GM21381 (cell line): ENCODE measurements around the gene ME3.

Experiments
- ATAC-seq: cut with Tn5 transposase; IDR thresholded peaks from one replicate; pipeline ENCODE4 v1.9.1; 2021; ENCODE audit warnings: mild to moderate bottlenecking, moderate library complexity; ENCODE audit not compliant: unreplicated experiment

The ME3 gene

DNA sequence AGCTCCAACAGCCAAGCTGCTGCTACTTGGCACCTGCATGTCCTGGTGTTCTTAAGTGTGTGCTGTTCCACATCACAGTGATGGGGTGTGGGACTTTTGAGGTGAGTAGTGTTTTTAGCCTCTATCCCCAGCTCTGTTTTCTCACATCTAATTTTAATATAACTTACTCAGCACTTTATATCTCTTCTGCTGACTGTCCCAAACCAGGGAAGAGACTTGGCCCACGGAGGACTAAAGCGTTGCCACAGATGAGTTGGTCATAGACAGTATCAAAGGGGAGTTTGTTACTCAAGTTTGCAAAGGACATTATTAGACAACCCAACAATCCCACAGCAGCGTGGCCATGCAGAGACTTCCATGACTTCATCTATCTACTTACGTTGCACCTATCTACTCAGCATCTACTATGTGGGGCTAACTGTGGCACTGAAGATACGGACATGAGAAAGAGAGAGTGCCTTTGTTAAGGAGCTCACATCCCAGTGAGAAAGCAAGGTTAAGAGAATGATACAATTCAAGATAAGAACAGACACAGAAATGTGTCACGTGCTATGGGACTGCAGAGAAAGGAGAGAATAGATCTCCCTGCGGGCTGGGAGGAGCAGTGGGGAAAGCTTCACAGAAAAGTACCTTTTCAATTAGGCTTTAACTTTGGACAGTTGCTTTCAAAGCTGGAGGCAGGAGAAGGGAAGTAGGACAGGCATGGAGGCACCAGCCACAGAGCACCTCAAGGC is 82.4 kb downstream of the ME3 start:
- no peak for ATAC-seq

DNA sequence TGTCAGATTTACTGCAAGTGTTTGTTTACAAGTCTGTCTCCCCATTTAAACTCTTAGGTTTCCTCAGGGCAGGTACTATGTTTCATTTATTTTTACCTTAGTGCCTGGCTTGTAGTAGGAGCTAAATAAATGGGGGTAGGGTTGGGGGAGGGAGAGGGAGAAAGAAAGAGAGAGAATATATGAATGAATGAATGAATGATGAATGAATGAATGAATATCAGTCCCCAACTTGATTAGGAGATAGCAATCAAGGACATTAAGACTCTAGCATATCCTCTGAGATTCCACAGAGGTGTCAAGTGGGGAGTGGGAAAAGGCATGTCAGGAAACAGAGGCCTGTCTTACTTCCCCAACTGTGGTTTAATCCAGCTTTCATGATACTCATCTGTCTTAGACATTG is 83.2 kb downstream of the ME3 start:
- ATAC-seq, result no peak

DNA sequence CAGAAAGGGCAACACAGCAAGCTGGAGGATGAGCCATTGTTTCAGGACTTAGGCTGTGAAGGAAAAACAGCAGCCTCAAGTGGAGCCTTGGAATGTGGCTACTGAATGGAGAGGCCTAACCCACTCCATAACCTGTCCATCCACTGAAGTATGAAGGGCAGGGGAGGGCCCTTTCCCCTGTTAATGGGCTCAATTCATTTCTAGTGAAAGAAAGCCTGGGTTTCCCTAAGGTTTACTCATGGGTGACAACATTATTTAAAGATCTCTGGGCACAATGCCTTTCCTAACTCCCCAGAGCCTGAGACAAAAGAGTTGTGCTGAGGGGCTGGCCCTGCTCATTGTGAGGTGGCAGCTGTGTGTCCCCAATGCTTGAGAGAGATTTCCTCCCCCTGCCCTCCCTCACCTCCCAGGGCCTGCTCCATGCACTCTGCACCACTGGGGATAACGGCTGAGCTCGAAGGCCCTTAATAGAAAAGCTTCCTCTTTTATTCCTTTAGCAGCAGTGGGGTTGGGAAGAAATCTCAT is 83.8 kb downstream of the ME3 start:
- no peak for ATAC-seq

DNA sequence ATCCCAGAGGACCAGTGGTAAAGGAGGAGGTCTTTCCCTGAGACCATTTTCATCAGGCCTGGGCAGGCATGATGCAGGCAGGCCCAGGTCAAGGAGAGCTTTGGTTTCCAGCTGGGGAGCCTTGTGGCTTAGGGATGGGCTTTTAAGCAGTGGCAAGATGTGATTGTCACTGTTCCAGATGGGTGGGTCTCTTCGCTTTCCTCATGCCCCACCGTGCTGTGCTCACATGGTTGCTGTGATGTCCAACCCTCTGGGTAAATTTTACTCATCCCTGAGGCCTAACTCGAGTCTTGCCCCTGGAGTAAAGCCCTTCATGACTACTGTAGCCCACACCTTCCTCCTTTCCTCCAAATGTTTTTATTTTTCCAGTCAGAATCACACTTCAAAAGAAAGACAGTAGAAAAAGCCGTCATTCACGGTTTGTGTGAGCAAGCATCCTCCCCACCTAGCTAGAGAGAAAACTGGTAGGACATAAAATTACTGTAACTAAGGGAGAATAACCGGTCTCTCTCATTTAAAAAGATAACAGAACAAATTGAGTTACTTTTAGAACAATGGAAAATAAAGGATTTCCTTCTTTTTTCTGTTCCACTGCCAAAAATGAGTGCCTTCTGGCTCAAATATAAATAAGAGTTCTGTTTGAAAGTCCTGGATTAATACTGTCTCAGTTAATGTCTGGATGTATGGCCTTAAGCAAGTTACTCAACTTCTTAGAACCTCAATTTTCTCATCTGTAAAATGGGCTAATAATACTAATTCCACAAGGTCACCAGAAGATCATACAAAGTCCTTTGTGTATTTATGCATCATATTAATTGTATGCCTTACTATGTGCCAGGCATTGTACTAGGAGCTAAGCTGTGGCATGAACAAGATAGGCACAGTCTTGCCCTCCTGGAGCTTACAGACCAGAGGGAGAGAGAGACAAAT is 84.9 kb downstream of the ME3 start:
- no peak for ATAC-seq

DNA sequence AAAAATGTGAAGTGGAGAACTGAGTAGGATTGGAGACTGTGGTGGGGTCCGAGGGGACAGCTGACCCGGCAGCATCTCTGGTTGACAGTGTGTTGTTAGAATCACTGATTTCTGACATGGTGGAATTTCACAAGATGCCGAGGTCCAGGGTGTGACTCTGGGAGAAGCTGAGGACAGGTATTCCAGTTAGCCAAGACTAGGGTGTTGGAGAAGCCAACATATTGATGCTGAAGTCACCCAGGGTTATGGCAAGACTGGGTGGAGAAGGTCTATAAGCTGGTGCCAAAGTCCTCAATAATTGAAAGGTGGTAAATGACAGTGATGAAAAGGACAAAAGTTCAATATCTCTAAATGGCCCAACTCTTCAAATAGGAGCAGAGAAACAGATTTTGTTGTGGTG is 86.1 kb downstream of the ME3 start:
- no peak for ATAC-seq

DNA sequence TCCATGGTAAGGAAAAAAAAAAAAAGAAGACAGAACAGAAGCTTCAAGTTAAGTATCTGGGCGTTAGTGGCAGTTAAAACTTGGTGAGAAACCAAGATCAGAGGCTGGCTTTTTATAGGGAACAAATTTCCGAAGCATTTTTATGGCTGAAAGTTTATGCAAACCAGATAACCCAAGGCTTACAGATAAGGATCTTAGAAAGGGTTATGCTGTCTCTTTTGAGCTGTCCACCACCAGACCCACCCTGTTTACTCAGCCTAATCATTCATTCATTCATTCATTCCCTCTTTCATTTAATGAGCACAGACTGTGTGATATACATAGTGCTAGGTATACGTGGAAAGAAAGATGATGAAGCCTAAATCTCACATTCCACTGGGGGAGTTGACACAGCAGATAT is 89.5 kb downstream of the ME3 start:
- ATAC-seq, result no peak

DNA sequence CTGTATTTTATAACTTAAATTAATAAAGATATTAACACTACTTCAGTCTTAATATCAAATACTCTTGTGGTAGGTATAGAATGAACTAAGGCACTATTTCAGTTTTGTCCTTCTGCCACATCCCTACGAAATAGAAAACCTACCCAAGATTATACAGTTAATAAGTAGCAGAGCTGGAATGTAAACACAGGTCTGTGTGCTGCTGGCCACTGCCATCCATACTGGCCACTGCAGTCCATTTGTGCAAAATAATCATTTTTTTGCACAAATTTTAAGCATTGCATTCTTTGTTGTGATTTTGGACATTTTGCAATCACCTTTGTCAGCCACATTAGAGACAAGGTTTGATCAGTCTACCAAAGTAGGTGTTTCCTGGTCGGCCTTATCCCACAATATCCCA is 91.9 kb downstream of the ME3 start:
- no peak for ATAC-seq

DNA sequence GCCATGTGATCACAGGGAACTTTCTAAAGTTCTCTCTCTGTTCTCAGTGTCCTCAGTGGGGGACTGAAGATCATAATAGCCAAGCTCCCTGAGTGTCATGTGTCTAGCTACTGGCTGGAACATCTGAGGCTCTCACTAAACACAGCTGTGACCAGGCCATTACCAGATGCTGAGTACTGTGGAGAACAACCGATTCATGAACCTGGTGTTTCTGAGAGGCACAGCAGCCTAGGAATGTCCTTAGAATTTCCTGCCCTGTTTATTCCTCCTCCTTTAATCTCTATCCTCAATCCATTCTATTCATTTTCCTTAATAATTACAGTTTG is 93.0 kb downstream of the ME3 start:
- no peak for ATAC-seq

DNA sequence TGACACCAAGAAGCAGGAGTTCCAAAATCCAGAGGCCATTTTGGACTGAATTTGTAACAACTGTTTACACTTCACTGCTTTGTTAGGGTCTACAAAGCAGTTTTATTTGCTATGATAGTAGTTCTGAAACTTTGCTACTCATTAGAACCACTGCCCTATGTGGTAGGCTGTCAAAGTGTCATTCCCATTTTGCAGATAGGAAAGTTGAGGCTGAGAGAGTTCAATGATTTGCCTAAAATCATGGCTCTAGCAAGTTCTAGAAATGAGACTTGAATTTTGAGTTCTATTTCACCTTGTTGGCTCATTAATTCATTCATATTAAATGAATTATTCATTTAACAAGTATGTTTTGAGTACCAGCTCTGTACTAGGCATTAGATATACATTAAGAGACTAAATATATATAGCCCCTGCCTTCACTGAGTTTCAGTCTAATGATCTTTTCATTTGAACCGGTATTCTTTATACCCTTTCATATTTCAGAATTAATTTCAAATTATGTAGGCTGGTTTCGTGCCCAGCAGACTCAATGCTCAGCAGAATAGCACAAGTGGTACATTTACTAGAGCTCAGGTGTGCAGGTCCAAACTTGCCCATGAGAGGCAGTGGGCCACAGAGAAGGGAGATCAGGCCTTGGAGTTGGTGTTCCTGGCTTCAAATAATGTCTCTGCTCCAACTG is 93.5 kb downstream of the ME3 start:
- no peak for ATAC-seq

DNA sequence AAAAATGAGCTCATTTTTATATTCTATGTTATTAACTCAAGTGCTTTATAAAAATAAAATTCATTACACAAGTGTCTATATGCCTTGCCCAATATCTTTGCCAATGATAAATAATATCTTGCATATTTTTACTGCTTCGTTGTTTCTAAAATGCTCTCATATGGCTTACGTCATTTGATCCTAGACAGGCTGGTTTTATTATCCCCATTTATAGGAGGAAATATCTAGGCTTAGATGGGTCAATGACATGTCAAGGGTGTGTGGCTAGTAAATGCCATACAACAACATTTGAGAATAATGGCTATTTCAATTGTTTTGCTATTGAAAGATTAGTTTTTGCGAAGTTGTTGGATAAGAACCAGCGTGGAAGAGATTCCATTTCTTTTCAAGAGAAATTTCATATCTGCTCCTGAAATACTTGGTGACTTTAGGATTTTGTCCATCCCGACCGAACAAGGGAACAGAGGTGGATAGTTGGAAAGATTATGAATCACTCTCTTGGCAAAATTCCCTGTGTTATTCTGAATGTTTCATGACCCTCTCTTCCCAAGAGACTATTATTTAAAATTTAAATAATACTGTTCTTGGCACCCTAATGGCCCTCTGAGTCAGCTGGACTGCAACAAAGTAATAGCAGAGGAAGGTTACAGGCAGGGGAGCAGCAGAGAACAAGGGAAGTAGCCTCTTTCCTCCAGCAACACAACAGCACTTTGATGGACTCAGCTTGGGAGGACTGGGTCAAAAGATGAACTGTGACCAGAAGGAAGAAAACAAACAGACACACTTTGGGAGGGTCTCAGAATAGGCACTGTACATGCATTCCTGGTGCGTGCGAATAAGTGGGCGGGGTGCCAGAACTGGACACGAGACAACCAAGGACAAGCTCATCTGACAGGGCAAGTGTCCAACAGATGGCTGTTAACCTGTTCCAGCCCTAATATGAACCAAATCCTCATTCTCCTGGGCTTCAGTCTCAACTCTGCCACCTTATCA is 94.5 kb downstream of the ME3 start:
- no peak for ATAC-seq

DNA sequence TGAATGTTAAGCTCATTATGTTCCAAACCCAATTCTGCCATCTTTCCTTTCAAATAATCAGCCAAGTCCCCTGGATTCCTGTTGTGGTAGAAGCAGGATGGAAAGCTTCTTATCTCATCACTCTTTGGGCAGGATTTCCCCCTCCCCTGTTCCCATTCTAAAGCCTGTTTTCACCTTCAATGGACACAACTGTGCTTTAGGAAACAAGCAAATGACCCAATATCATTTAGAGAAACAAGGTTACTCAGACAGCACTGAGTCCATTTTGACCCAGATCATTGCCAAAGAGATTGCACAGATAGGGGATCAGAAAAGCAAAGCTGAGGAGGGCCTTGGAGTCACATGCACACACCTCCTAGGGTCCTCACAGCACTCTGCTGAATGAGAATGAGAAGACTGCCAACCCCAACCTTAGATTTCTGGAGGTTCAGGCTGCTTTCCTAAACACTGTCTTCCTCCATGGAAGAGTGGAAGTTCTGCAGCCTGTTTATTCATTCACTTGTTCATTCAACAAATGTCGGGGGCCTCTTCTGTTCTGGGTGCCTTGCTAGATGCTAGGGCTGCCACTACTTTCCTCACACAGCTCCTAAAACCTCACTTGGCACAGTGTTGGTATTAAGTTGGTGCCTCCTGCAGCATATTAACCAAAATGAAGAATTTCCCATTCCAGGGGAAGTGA is 95.3 kb downstream of the ME3 start:
- ATAC-seq, result no peak

DNA sequence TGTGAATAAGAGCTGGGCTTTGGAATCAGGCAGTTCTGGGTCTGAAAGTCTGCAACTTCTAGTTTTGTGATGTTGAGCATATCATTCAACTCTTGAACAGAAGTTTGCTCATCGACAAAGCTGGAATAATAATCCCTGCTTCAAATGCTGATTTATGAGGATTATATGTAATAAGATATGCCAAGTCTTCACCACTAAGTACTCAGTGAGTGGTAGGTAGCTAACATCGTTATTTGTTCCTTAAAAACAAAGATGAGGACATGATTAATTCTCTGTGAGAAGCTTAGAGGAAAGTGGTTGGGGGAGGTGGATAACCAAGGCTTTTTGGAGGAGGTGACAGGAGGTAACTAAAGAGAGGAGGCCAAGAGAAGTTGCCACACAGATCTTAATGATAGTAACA is 96.5 kb downstream of the ME3 start:
- no peak for ATAC-seq

DNA sequence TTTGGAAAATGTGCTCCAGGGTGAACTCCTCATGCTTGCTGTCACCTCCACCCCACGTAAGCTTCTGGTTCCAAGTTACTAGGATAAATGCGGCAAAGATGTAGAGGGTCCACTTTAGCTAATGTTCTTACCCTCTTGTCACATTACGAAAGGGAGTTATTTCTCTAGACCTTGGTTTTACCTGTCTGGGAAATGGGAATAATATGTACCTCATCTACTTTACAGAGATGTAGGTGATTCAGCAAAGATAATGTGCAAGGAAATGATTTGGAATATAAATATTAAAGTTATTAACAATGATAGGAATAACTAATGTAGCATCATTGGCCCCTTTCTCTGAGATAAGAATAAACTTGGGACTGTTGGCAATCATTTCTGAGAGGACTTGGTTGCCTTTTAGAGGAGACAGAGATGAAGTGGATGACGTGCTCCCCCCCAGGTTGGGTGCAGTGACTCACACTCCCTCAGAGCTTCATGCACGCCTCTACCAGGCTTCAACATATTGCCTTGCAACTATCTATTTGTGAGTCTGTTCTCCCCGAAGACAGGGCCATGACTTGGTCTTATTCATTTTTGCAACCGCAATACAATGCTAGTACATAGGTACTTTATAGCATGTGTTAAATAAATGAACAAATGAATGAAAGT is 97.1 kb downstream of the ME3 start:
- ATAC-seq, result no peak

DNA sequence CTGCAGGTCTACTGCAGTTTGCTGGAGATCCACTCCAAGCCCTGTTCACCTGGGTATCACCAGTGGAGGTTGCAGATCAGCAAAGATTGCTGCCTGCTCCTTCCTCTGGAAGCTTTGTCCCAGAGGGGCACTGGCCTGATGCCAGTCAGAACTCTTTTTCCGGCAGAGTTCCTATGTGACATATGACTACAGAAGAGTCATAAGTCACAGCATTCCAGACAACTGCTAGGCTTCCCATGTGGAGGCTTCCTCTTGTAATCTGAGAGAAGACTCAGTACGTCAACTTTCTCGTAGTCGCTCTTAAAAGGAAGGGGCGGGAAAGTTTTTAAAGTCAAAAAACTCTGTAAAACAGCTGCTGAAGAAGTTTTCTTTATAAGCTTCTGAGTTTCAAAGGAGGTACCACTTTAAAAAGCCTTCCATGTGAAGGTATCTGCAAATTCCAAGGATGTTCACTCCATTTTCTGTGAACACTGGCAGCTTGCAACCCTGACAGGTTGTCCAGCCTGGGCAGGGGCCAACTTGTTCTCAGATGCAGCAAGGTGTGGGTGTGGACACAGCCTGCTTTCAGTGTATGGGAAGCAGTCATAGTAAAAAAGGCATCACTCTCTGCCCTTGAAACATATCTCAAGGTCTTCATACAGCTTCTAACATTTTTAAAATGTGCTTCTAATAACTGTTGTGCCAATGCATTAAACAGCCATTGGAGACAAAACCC is 97.8 kb downstream of the ME3 start:
- ATAC-seq, result no peak

DNA sequence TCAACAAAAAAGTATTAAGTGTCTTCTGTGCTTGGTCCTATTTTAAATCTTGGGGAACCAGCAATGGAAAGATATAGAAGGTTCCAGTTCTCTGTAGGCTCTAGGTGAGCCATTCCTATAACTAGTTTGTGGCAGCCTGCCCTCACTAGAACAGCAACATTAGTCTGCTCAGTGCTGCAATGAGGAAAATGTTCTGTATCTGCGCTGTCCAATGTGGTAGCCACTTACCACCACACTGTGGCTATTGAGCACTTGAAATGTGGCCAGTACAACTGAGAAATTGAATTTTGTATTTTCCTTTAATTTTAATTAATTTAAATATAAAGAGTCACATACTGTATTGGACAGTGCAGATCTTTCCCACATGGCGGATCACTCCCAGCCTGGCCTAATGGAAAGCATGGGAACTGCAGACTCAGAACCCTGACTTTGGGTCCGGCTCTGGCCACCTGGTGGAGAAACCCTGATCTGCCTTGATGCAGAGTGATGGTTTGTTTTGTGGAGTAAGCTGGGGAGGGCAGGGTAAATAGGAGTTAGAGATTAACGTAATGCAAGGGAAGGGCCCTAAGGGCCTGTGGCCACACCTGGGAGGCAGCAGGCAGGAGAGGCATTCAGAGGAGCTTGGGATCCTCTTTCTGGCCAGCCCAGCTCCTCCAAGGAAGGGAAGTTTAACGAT is 101.0 kb downstream of the ME3 start:
- ATAC-seq, result no peak

DNA sequence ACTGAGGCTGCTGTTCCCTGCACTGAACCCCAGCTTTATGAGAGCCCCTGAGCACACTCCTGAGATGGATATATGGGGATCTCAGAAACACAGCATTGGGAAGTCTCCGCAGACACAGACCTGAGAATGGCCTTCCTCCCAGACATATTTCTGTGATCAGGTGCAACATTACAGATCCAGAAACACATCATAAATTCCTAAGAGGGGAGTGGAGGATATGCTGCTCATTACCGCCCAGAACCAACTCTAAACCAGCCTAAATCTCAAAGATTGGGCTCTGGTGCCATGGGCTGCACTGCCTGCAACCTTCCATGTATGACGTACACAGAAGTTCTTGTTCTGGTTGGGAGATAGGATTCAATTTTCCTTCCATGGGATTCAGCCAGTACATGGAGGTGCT is 102.0 kb downstream of the ME3 start:
- ATAC-seq, result no peak

DNA sequence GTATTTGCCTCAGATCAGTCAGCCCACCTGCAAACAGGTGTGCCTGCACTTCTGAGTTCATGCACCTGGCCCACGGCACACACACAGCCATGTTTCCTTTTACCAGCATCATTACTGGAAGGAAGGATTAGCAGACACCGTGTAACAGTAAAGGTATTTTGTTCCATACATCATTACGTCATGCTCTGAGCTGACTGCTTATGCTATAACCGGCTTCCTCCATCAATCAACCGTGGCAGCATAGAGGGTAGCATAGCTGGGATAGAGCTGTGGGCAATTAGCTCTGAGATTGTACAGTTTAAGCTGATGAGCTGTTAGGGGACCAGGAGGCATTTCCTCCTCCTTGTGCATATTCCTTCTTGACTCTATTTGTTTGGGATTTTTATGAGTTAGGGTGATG is 102.4 kb downstream of the ME3 start:
- no peak for ATAC-seq

DNA sequence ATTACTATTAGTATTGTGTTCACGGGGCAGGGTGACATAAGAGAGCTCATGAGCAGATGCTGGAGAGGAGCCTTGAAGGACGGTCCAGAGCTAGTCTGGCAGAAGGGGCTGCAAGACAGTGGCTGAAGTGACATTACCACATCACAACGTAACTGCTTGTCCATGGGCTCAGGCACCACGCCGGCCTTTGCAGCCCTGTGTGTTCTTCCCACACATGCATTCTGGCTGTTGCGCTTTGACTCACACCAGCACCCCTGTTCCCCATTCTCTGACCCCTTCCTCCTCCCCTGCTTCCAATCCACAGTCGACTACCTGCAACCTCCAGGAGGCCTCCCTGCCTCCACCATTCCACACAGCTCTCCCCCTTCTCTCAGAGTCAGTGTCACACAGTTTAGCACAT is 103.3 kb downstream of the ME3 start:
- ATAC-seq, result no peak
